ENCODE data around the gene SSBP4.
A peak's percentile ranks its signal among the peaks of the same experiment; 100 is the strongest.
"Not testable (repeated sequence)": the region's sequence is repeated elsewhere in the genome, so short reads cannot be mapped to it uniquely, and the experiment has no call there.

SSBP4 gene

DNA sequence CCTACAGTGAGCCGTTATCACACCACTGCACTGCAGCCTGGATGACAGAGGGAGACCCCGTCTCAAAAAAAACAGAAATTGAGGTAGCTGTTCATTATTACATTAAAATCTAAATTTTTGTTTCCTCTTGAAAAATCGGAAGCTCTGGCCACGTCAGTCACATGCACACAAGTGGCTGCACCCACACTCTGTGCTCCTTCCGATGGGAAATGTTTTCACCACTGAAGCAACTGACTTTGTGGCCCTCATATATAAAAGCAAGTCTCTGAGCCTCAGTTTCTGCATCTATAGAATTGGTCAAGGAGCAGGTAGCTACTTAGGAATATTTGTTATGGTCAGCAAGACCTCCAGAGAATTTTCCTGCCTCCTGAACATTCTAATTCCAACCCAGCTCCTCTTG lies 26.3 kb upstream of the SSBP4 start:
- DNase-seq (ENCODE audit: extremely low read depth in 1 of 2, low read depth in 1 of 2), result no peak

- DNase-seq (ENCODE audit: extremely low read depth in 1 of 2, low read depth in 1 of 2), result no peak
These were observed 25.4 kb upstream of the SSBP4 start for GRCh38 chr19:18393836-18394235.

DNA sequence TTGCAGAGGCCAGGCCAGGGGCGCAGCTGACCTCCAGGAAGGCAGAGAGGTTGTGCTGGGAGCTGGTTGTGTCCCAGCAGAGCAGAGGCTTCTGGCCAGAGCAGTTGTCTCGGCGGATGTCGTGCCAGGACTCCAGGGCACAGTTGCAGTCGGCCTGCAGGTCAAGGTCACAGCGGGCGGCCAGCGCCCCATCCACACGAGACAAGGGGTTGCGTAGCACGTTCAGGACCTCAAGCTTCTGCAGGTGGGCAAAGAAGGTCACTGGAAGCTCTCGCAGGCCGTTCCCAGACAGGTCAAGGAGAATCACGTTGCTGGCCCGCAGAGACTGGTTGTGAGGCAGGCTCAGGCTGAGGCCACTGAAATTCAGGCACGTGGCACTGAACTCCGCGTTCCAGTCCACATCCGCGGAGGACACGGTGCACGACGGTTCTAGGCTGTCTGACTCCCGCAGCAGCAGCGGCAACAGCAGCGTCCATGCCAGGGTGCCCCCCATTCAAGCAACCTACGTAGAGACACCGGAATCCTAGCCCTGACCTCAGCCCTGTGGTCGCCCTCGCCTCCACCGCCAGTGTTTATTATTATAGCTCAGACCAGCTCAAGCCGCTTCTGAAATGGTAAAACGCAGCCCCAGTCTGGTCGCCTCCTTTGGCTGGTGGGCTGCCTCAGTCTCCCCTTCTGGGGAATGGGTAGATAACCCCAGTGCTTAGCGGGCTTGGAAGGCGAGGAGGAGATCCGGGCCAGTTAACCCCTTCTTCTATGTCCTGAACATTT lies 22.5 kb upstream of the SSBP4 start:
- no peak for DNase-seq (ENCODE audit: extremely low read depth in 1 of 2, low read depth in 1 of 2)

GRCh38 chr19:18397242-18398202 lies 21.7 kb upstream of the SSBP4 start, which contains the start of gene LRRC25:
Gene LRRC25, minus strand, starts transcription at chr19:18397622. Its CDS starts 659 bp downstream, at chr19:18396963.
- DNase-seq (ENCODE audit: extremely low read depth in 1 of 2, low read depth in 1 of 2), result no peak

DNA sequence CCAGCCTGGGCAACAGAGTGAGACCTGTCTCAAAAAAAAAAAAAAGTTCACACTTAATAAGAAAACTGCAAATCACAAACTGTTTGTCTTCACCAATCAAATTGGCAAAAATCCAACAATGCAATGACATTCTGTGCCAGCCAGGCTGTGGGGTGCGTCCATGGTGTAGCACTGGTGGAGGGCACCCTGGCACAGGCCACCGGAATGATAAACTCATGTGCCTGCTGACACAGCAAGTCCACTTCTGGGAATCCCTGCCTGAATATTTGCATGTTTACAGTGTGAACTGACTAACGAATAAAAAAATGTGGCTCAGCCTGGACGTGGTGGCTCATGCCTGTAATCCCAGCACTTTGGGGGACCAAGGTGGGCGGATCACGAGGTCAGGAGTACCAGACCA lies 20.2 kb upstream of the SSBP4 start:
- DNase-seq (ENCODE audit: extremely low read depth in 1 of 2, low read depth in 1 of 2), result no peak

- DNase-seq (ENCODE audit: extremely low read depth in 1 of 2, low read depth in 1 of 2), result no peak
These were observed 17.6 kb upstream of the SSBP4 start for GRCh38 chr19:18401580-18402112.

- not testable (repeated sequence) for DNase-seq (ENCODE audit: extremely low read depth in 1 of 2, low read depth in 1 of 2)
These were observed 16.5 kb upstream of the SSBP4 start for GRCh38 chr19:18402455-18403248.

DNA sequence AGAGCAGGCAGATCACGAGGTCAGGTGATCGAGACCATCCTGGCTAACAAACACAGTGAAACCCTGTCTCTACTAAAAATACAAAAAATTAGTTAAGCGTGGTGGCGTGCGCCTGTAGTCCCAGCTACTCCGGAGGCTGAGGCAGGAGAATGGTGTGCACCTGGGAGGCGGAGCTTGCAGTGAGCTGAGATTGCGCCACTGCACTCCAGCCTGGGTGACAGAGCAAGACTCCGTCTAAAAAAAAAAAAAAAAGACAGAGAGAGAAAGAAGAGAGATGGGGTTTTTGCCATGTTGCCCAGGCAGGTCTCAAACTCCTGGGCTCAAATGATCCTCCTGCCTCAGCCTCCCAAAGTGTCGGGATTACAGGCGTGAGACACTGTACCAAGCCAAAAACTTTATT lies 13.4 kb upstream of the SSBP4 start:
- DNase-seq (ENCODE audit: extremely low read depth in 1 of 2, low read depth in 1 of 2), result not testable (repeated sequence)

DNA sequence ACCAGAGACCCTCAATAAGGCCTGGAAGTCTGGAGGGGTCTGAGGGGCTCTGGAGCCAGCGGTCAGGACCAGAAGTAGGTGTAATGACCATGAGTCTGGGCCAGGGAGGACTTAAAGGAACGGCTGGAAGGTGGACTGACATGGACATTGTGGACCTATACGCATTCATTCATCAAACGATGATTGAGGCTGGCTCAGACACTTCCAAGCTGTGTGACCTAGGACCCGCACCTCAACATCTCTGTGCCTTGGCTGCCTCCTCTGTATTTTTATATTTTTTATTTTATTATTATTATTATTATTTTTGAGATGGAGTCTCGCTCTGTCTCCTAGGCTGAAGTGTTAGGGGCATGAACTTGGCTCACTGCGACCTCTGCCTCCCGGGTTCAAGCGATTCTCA lies 12.4 kb upstream of the SSBP4 start:
- DNase-seq (ENCODE audit: extremely low read depth in 1 of 2, low read depth in 1 of 2), result no peak

DNA sequence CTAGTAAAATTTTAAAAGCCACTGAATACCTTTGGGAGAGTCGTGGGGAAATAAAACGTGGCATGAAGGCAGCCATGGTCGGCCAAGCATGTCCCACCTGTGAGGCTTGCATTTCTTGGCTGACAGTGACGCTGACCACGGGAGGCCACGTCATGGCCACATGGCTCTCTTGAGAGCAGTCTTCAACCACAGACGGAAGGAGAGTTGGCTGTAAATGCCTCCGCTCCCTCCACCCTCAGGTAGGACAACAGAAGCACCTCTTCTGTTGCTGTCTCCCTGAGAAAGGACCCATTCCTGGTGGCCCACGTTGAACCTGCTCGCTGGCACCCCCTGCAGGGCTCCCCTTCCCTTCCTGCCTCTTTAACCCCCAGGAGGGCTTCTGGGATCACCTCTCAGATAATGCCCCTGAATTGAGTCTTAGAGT lies 11.1 kb upstream of the SSBP4 start:
- no peak for DNase-seq (ENCODE audit: extremely low read depth in 1 of 2, low read depth in 1 of 2)

- no peak for DNase-seq (ENCODE audit: extremely low read depth in 1 of 2, low read depth in 1 of 2)
These were observed 6.5 kb upstream of the SSBP4 start for GRCh38 chr19:18412610-18413239.

GRCh38 chr19:18414504-18415177 lies 4.6 kb upstream of the SSBP4 start:
- DNase-seq (ENCODE audit: extremely low read depth in 1 of 2, low read depth in 1 of 2), result no peak

DNA sequence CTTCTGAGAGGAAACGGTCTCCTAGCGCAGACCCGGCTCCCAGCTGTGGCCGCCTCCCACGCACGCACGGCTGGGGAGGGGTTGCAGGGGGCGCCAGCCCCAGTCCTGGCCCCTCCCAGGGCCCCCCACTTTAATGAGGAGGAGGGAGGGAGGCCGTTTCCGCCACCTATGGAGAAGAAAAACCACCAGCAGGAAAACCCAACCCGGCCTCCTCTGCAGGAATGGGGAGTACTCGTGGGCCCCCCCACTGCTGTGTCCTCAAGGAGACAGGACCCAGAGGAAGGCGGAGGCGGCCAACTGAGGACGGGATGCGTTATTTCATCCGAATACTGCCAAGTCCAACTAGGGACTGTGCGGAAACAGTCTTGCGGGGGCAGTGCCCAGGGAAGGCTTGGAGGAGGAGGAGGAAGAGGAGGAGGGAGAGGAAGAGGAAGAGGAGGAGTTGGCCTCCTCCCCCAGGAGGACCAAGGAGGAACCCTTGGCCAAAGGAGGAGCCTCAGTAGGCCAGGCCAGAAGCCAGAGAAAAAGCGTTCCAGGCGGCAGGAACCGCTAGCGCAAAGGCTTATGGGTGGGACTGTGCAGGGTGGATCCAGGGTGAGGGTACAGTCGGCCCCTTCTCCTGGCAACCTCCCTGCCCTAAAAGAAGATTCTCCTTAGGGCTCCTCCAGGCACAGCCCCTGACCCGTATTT lies 3.9 kb upstream of the SSBP4 start:
- DNase-seq (ENCODE audit: extremely low read depth in 1 of 2, low read depth in 1 of 2), result no peak

GRCh38 chr19:18416778-18417249 lies 2.4 kb upstream of the SSBP4 start:
- peak; percentile 46 to 62 for DNase-seq (ENCODE audit: extremely low read depth in 1 of 2, low read depth in 1 of 2)

DNA sequence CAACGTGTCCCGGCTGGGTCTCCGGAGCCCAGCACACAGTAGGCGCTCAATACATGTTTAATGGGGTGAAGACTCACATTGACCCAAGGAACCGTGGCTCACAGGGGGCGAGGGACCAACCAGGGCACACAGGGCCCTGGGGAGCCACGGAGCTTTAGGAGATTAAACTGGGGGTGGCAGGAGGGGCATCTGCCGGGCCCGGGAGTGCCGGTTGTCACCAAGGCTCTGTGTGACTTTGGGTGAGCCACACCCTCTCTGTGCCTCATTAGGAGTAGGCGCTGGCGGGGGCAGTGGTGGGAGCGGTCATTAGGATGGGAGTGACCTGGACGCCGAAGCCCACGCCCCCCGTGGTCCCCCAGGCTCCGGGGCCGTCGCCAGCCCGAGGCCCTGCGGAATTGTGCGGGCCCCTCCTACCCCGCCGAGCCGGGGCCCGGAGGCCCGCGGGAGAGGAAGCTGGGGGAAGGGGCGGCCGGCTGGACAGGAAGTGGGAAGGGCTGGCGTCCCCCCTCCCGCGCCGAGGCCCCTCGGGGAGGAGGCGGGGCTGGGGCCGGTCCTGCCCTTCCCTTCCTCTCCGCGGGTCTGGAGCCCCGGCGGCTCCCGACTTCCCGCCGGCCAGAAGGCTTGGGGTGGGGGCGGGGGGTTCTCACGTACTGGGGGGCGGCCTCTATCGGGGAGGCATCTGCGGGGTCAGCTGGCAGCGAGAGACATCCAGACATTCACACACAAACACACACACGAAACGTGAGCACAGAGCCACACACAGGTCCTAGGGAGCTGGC lies 1.8 kb upstream of the SSBP4 start:
- no peak for DNase-seq (ENCODE audit: extremely low read depth in 1 of 2, low read depth in 1 of 2)

DNA sequence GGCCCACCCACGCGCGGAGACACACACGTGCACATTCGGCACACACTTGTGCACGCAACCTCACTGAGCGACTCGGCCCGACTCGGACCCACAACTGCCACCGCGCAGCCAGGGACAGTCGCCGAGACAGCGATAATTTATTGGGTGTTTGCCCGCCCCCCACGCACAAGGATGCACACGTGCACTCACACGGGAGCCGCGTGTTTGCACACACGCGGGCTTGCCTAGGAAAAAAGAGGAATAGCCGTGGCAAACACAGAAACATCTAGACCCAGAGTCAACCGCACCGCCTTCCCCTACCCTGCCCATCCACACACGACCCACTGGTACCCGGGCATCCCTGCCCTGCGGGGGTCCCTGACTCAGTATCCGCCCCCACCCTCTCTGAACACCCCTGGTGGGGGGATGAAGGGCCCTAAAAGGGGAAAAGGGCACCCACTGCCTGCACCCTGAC lies 1.1 kb upstream of the SSBP4 start:
- no peak for DNase-seq (ENCODE audit: extremely low read depth in 1 of 2, low read depth in 1 of 2)

- no peak for DNase-seq (ENCODE audit: extremely low read depth in 1 of 2, low read depth in 1 of 2)
These were observed 559 bp upstream of the SSBP4 start for GRCh38 chr19:18418483-18419194.

Data from stimulated activated CD8-positive, alpha-beta memory T cell treated with anti-CD3 and anti-CD28 coated beads, Interleukin-7, amount 100 ng/mL, for 48 hours (primary cell).